ENCODE results near the gene ZBTB17. TPM values are rescaled to one million over a fixed set of nuclear protein-coding genes. Genes with fewer than 3 reads are reported as not detected.
A peak's percentile ranks its signal among the peaks of the same experiment; 100 is the strongest.

The ZBTB17 gene
- total and polyA plus RNA-seq, 2 of the 4 experiments (the other 2 are of a cell fraction): 26.3 to 58.2 TPM

GRCh38 chr1:16017076-16017460 lies 41.2 kb upstream of the ZBTB17 start (continued):
- no peak for TF ChIP-seq RCOR1 (IDR thresholded peaks at IDR 0.05; ENCODE audit: insufficient replicate concordance, low read length)
- TF ChIP-seq CEBPB (IDR thresholded peaks at IDR 0.05; ENCODE audit: low read depth, low read length): no peak

GRCh38 chr1:16015960-16016901 lies 40.3 kb upstream of the ZBTB17 start:
- Histone ChIP-seq H2AFZ (replicated peaks; ENCODE audit: low read length, poor library complexity) (peak overlapping the region; percentile 52), H3K9me1 (ENCODE audit: insufficient read depth, low read length) (peaks cover 3% of the 10 kb centered on the region), H3K4me1 (ENCODE audit: control insufficient read depth, insufficient read depth, low read length) (peaks cover 31% of the 10 kb centered on the region), H3K27ac (ENCODE audit: insufficient read depth, low read length) (no peak overlapping the region), H4K8ac (ENCODE audit: low read depth in 2 of 2, low read length in 2 of 2) (no peak overlapping the region), H2BK15ac (ENCODE audit: low read depth, low read length) (no peak overlapping the region), H4K20me1 (ENCODE audit: insufficient read depth, low read length) (no peaks in the 10 kb centered on the region), H2AK5ac (ENCODE audit: low read depth, low read length) (0 out of 2 replicates have a peak overlapping the region, but pooled peaks have one; percentile 48), H3K4me2 (ENCODE audit: low read depth, low read length) (no peak overlapping the region), H3K14ac (replicated peaks; ENCODE audit: low read depth, low read length) (no peak overlapping the region), H4K91ac (ENCODE audit: insufficient read depth, low read depth, low read length) (no peak overlapping the region), H2BK20ac (ENCODE audit: low read depth, low read length) (no peak overlapping the region), H3K18ac (ENCODE audit: low read depth, low read length) (no peak overlapping the region), H3K4ac (ENCODE audit: low read depth, low read length) (peak overlapping the region; percentile 12; the same call in 1 of the 2 replicates), H2BK120ac (ENCODE audit: low read depth, low read length) (no peak overlapping the region), H2BK5ac (ENCODE audit: low read depth, low read length, poor library complexity, severe bottlenecking) (no peak overlapping the region), H2AK9ac (replicated peaks; ENCODE audit: low read depth, low read length, poor library complexity) (no peak overlapping the region), H3K9me3 (ENCODE audit: control insufficient read depth, insufficient read depth, low read length) (no peaks in the 10 kb centered on the region), H3K9ac (ENCODE audit: low read depth, low read length) (no peak overlapping the region), H3K27me3 (ENCODE audit: control insufficient read depth, insufficient read depth, low read length) (no peaks in the 10 kb centered on the region), H3K4me3 (ENCODE audit: insufficient read depth, low read depth, low read length) (no peak overlapping the region), H3K56ac (ENCODE audit: extremely low read depth, insufficient read depth, low read length) (no peak overlapping the region), H3K79me1 (ENCODE audit: low read depth in 1 of 2, low read length in 2 of 2) (no peaks in the 10 kb centered on the region), H3K23ac (ENCODE audit: low read depth, low read length) (no peak overlapping the region), H3K36me3 (ENCODE audit: control insufficient read depth, insufficient read depth, low read length) (no peaks in the 10 kb centered on the region), H4K5ac (ENCODE audit: low read depth, low read length) (no peak overlapping the region)
- ATAC-seq (ENCODE audit: low read depth) (no peak), DNase-seq (no peak)
- ChIA-PET POLR2A (ENCODE audit: unreplicated experiment) (no interaction called here), CTCF (no interaction called here)
- in situ Hi-C loops (cut with MboI; ENCODE audit: low sequenced_read_pairs) (no loop called here), dilution Hi-C loops (cut with HindIII; ENCODE audit: low sequenced_read_pairs, unreplicated experiment) (no loop called here), intact Hi-C loops (cut with micrococcal nuclease) (no loop called here)
- TF ChIP-seq MAZ (IDR thresholded peaks at IDR 0.05; ENCODE audit: borderline replicate concordance, low read depth, low read length) (no peak), BHLHE40 (IDR thresholded peaks at IDR 0.05; ENCODE audit: low read depth, low read length) (0 out of 2 replicates have a peak, but pooled peaks have one; percentile 24)
- BruUV-seq (replicated peaks): no TSS peak
- WGBS, 2 experiments (ENCODE audit: extremely low coverage in 2 of 2, insufficient read length in 1 of 2): 82% methylated on average over 2 of the region's 23 CpGs; no CpG with 5 or more reads in 1 of the 2 experiments
